Hippocampal formation (tissue), 2 donors: ENCODE data around the gene HTR4.
"Not testable (repeated sequence)": the region's sequence is repeated elsewhere in the genome, so short reads cannot be mapped to it uniquely, and the experiment has no call there.

ENCODE experiments used
- DNase-seq, 2 donors: peaks; one replicate each; lab custom pipeline; 2025; lab: John Stamatoyannopoulos, UW

The HTR4 gene

GRCh38 chr5:148532969-148533670, 121.2 kb downstream of the HTR4 start:
- DNase-seq, result no peak

GRCh38 chr5:148529450-148529849, 124.9 kb downstream of the HTR4 start:
- DNase-seq, result not testable (repeated sequence)

GRCh38 chr5:148524721-148525120, 129.6 kb downstream of the HTR4 start:
- no peak for DNase-seq

- no peak for DNase-seq
Observed at GRCh38 chr5:148523139-148523538, 131.2 kb downstream of the HTR4 start.

GRCh38 chr5:148515460-148515859, 138.9 kb downstream of the HTR4 start:
- DNase-seq, result no peak

- DNase-seq, result no peak
Observed at GRCh38 chr5:148514344-148514743, 140.0 kb downstream of the HTR4 start.

GRCh38 chr5:148512498-148512897, 141.8 kb downstream of the HTR4 start:
- DNase-seq, result no peak

GRCh38 chr5:148511810-148512347, 142.4 kb downstream of the HTR4 start:
- DNase-seq, result no peak

GRCh38 chr5:148509893-148510292, 144.4 kb downstream of the HTR4 start:
- no peak for DNase-seq

- no peak for DNase-seq
Observed at GRCh38 chr5:148507648-148508047, 146.7 kb downstream of the HTR4 start.

GRCh38 chr5:148499452-148499851, 154.9 kb downstream of the HTR4 start:
- DNase-seq, result no peak

GRCh38 chr5:148497757-148498156, 156.6 kb downstream of the HTR4 start:
- no peak for DNase-seq

GRCh38 chr5:148492351-148492750, 162.0 kb downstream of the HTR4 start:
- no peak for DNase-seq

- DNase-seq, result no peak
Observed at GRCh38 chr5:148491793-148492184, 162.5 kb downstream of the HTR4 start.

GRCh38 chr5:148491015-148491792, 163.1 kb downstream of the HTR4 start:
- peak in 1 of 2 donors; percentile 21 for DNase-seq

- no peak for DNase-seq
Observed at GRCh38 chr5:148488757-148489156, 165.6 kb downstream of the HTR4 start.

- DNase-seq, result no peak
Observed at GRCh38 chr5:148486456-148486855, 167.9 kb downstream of the HTR4 start.

- no peak for DNase-seq
Observed at GRCh38 chr5:148484651-148485050, 169.7 kb downstream of the HTR4 start.

- no peak for DNase-seq
Observed at GRCh38 chr5:148483750-148484149, 170.6 kb downstream of the HTR4 start.

GRCh38 chr5:148482697-148483462, 171.4 kb downstream of the HTR4 start:
- no peak for DNase-seq

GRCh38 chr5:148482196-148482595, 172.1 kb downstream of the HTR4 start:
- DNase-seq, result no peak

GRCh38 chr5:148477429-148477828, 176.9 kb downstream of the HTR4 start:
- no peak for DNase-seq
